HUES48 (cell line): Measurements from ENCODE around the gene ZIM2.
"Not testable (repeated sequence)": the region's sequence is repeated elsewhere in the genome, so short reads cannot be mapped to it uniquely, and the experiment has no call there.

Source experiments
- H3K27ac ChIP-seq: one replicate; pipeline ENCODE4 v1.7.0; 2013; ENCODE audit warnings: low read depth, low read length, inconsistent platforms
- H3K27me3 ChIP-seq: 2 replicates; pipeline ENCODE4 v1.6.1; 2013; ENCODE audit warnings: mild to moderate bottlenecking, low read length; ENCODE audit not compliant: control insufficient read depth, insufficient read depth
- H3K36me3 ChIP-seq: 2 replicates; pipeline ENCODE4 v1.6.1; 2013; ENCODE audit warnings: low read length; ENCODE audit not compliant: control insufficient read depth, insufficient read depth
- H3K4me1 ChIP-seq: 2 replicates; pipeline ENCODE4 v1.6.1; 2013; ENCODE audit warnings: mild to moderate bottlenecking, low read length; ENCODE audit not compliant: control insufficient read depth, insufficient read depth
- H3K4me3 ChIP-seq: 2 replicates; pipeline ENCODE4 v1.5.1; 2013; ENCODE audit warnings: mild to moderate bottlenecking, low read depth, low read length
- H3K9ac ChIP-seq: 2 replicates; pipeline ENCODE4 v1.6.1; 2013; ENCODE audit warnings: mild to moderate bottlenecking, low read depth, low read length, moderate library complexity
- H3K9me3 ChIP-seq: 2 replicates; pipeline ENCODE4 v1.6.1; 2013; ENCODE audit warnings: low read length; ENCODE audit not compliant: control insufficient read depth, insufficient read depth

ZIM2 gene

DNA sequence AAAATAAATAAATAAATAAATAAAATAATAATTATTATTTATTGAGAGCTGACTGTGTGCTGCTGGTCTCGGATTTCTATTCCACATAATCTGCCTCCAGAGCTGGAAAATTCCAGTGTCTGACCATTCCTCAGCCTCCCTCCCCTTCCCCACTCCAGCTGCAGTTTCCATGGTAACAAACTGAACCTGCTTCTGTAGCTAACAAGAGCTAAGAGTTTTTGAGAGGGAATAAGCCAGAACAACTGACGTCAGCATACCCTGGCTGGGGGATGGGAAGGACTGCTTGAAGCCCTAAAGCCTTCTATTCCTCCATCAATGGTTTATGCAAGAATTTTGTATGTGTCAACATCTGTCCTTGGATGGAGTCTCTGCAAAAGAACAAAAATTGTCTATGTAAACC lies 26.0 kb upstream of the ZIM2 start:
- Histone ChIP-seq H3K9me3 (peaks cover 93% of the 10 kb centered on the region), H3K36me3 (no peaks in the 10 kb centered on the region), H3K27me3 (no peaks in the 10 kb centered on the region), H3K4me1 (no peaks in the 10 kb centered on the region), H3K9ac (no peak overlapping the region), H3K4me3 (no peak overlapping the region), H3K27ac (no peak overlapping the region)

DNA sequence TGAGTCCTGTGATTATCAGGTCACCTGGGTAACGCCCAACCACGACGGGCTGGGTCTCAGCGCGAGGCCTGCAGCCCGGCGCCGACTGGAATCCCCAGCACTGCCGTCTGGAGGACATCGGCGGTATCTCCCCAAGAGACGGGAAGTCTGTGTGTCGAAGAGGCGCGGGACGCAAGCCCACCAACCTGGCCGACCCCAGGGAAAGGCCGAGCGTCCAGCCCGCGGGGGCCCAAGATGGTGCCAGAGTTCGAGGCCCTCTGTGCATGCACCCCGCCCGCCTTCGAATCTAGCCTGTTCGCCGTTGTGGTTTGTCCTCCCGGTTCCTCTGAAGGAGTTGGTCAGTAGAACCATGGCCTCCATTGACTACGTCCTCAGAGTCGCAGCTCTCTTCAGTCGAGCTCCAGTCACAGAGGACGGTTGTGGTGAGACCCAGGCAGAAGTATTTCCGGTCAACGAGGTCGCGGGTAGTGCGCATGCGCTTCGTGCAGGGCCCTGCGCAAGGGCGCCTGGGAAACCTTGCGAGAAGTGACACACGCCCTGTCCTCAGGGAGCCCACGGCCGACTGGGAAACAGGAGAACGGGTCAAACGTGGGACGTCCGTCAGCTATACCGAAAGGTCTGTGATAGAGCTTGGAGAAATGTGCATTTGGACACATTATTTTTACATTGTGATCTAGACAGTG lies 24.1 kb upstream of the ZIM2 start:
- H3K27ac ChIP-seq, result no peak overlapping the region
- H3K4me3 ChIP-seq, result no peak overlapping the region
- H3K27me3 ChIP-seq, result no peaks in the 10 kb centered on the region
- H3K9me3 ChIP-seq, result peaks cover 92% of the 10 kb centered on the region
- no peaks in the 10 kb centered on the region for H3K36me3 ChIP-seq
- no peaks in the 10 kb centered on the region for H3K4me1 ChIP-seq
- H3K9ac ChIP-seq, result no peak overlapping the region

DNA sequence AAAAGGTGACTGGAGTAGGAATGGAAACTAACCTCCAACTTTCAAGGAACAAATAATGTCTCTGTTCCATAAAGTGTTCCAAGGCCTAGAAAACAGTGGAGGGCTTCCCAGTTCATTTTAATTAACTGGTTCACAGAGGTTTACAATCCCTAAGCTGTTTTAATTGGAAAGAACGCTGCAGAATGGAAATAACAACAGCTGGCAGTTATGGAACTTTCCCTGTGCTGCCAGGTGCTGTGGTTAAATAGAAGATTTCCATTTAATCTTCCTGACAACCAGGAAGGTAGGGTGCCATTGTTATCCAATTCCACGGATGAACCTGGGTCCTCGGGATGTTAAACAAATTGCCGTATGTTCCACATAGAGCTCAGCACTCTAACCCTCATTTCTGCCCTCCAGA lies 22.2 kb upstream of the ZIM2 start:
- peaks cover 93% of the 10 kb centered on the region for H3K9me3 ChIP-seq
- no peaks in the 10 kb centered on the region for H3K27me3 ChIP-seq
- no peaks in the 10 kb centered on the region for H3K4me1 ChIP-seq
- no peak overlapping the region for H3K4me3 ChIP-seq
- H3K27ac ChIP-seq, result no peak overlapping the region
- H3K36me3 ChIP-seq, result no peaks in the 10 kb centered on the region
- no peak overlapping the region for H3K9ac ChIP-seq

DNA sequence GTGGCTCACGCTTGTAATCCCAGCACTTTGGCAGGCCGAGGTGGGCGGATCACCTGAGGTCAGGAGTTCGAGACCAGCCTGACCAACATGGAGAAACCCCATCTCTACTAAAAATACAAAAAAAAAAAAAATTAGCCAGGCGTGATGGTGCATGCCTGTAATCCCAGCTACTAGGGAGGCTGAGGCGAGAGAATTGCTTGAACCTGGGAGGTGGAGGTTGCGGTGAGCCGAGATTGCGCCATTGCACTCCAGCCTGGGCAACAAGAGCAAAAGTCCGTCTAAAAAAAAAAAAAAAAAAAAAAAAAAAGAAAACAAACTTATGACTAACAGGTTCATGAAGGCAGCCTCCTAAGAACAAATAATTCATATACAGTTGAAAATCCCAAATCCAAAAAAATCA lies 19.9 kb upstream of the ZIM2 start:
- not testable (repeated sequence) for H3K4me3 ChIP-seq, H3K9ac ChIP-seq, H3K36me3 ChIP-seq, H3K27ac ChIP-seq, H3K4me1 ChIP-seq, H3K27me3 ChIP-seq
- peaks cover 94% of the 10 kb centered on the region for H3K9me3 ChIP-seq

DNA sequence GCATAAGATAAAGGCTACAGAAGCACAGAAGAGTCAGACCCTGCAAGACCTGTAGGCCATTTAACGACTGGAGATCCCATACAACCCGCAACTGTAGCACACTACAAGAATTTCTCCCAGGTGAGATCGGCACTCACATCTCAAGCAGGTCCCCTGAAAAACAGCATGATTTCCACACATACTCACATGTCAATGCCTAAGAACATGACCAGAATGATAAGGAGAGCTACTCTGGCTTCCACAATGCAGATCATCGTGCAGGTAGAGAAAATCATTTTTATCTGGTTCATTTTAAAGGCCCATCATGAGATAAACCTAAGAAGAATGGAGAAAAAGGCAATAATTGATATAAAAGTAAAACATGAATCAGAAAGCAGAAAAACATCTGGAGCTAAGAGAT lies 17.5 kb upstream of the ZIM2 start:
- no peak overlapping the region for H3K27ac ChIP-seq
- H3K27me3 ChIP-seq, result no peaks in the 10 kb centered on the region
- no peaks in the 10 kb centered on the region for H3K4me1 ChIP-seq
- no peak overlapping the region for H3K4me3 ChIP-seq
- H3K36me3 ChIP-seq, result no peaks in the 10 kb centered on the region
- H3K9me3 ChIP-seq, result peaks cover 86% of the 10 kb centered on the region
- no peak overlapping the region for H3K9ac ChIP-seq

DNA sequence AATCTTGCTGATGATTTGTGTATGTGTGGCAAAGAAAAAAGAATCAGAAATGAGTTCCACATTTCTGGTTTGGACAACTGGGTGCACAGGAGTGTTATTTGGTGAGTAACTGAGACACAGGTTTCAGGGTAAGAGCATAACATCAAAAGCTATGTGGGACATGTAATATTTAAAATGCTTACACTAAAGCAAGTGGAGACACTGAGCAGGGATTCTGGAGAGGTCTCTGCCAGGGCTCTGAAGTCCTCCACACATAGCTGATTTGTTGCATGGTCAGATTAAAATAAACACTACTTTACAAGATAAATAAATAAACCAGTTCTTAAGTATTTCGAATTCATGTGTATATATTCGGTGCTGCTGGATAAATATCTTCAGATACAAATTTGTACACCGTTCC lies 16.3 kb upstream of the ZIM2 start:
- Histone ChIP-seq H3K9me3 (peaks cover 80% of the 10 kb centered on the region), H3K36me3 (no peaks in the 10 kb centered on the region), H3K4me3 (no peak overlapping the region), H3K4me1 (no peaks in the 10 kb centered on the region), H3K27me3 (no peaks in the 10 kb centered on the region), H3K27ac (no peak overlapping the region), H3K9ac (no peak overlapping the region)

GRCh38 chr19:56852361-56852760 lies 11.8 kb upstream of the ZIM2 start:
- H3K27me3 ChIP-seq, H3K4me3 ChIP-seq, H3K4me1 ChIP-seq, H3K9ac ChIP-seq, H3K36me3 ChIP-seq, H3K27ac ChIP-seq: not testable (repeated sequence)
- H3K9me3 ChIP-seq, result peaks cover 79% of the 10 kb centered on the region

GRCh38 chr19:56848166-56848565 lies 7.6 kb upstream of the ZIM2 start:
- Histone ChIP-seq H3K4me3 (no peak overlapping the region), H3K9me3 (peaks cover 81% of the 10 kb centered on the region), H3K4me1 (no peaks in the 10 kb centered on the region), H3K27me3 (no peaks in the 10 kb centered on the region), H3K9ac (no peak overlapping the region), H3K27ac (no peak overlapping the region), H3K36me3 (no peaks in the 10 kb centered on the region)

DNA sequence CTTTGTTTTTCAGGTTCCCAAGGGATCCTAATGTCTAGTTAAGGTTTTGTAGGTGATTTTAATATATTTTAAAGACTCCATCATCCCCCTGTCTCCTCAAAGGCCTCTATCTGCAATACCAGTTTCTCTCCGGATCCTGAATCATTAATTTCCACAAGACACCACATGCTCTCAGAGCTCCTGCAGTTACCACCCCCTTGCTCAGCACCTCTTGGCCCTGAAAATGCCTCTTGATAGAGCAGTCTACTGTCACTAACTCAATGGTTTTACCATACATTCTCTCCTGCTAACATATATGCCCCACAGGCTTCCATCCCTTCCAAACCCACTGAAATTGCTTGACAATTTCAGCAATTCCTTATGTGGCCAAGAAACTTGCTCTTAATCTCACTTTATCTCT lies 1.9 kb upstream of the ZIM2 start:
- Histone ChIP-seq H3K4me1 (no peaks in the 10 kb centered on the region), H3K27ac (no peak overlapping the region), H3K27me3 (no peaks in the 10 kb centered on the region), H3K4me3 (no peak overlapping the region), H3K36me3 (no peaks in the 10 kb centered on the region), H3K9me3 (peaks cover 93% of the 10 kb centered on the region), H3K9ac (no peak overlapping the region)

- peak overlapping the region; percentile 24; the same call in 1 of the 2 replicates for H3K4me3 ChIP-seq
- H3K27ac ChIP-seq, result no peak overlapping the region
- no peaks in the 10 kb centered on the region for H3K36me3 ChIP-seq
- peaks cover 93% of the 10 kb centered on the region for H3K9me3 ChIP-seq
- no peaks in the 10 kb centered on the region for H3K27me3 ChIP-seq
- H3K9ac ChIP-seq, result no peak overlapping the region
- H3K4me1 ChIP-seq, result no peaks in the 10 kb centered on the region
These were observed 642 bp upstream of the ZIM2 start for GRCh38 chr19:56841193-56841543.

GRCh38 chr19:56839652-56840450 lies 675 bp downstream of the ZIM2 start:
- no peak overlapping the region for H3K9ac ChIP-seq

More at GRCh38 chr19:56839652-56840450, 675 bp downstream of the ZIM2 start:
- peak overlapping the region; percentile 30; the same call in 1 of the 2 replicates for H3K4me3 ChIP-seq
- H3K27ac ChIP-seq, result no peak overlapping the region
- H3K9me3 ChIP-seq, result peaks cover 96% of the 10 kb centered on the region
- H3K27me3 ChIP-seq, result no peaks in the 10 kb centered on the region
- H3K4me1 ChIP-seq, result no peaks in the 10 kb centered on the region
- H3K36me3 ChIP-seq, result no peaks in the 10 kb centered on the region
